RWPE2 (cell line): Measurements from ENCODE around the gene FAM120B.

ENCODE experiments used
- ATAC-seq: fragments of 200-7000 bp; cut with Tn5 transposase; 3 replicates; pipeline ENCODE4 v1.9.1; 2021; ENCODE audit warnings: low read depth
- DNase-seq: peaks from one replicate; pipeline ENCODE4 v3.0.0-alpha.2; 2020; ENCODE audit warnings: low spot score
- H3K27ac ChIP-seq: fragments of 450-650 bp; 2 replicates; pipeline ENCODE4 v1.5.1; 2017; ENCODE audit warnings: mild to moderate bottlenecking; ENCODE audit not compliant: poor library complexity, severe bottlenecking
- H3K27me3 ChIP-seq: fragments of 250-450 bp; sonication (Bioruptor Pico); 2 replicates; pipeline ENCODE4 v1.5.1; 2021; ENCODE audit warnings: mild to moderate bottlenecking, moderate library complexity; ENCODE audit not compliant: insufficient read depth, poor library complexity, severe bottlenecking
- H3K36me3 ChIP-seq: fragments of 250-450 bp; sonication (Bioruptor Pico); 2 replicates; pipeline ENCODE4 v1.5.1; 2020; ENCODE audit warnings: low read depth, mild to moderate bottlenecking, moderate library complexity
- H3K4me1 ChIP-seq: fragments of 250-450 bp; sonication (Bioruptor Pico); 2 replicates; pipeline ENCODE4 v1.5.1; 2021; ENCODE audit warnings: mild to moderate bottlenecking, moderate library complexity; ENCODE audit not compliant: insufficient read depth, poor library complexity, severe bottlenecking
- H3K4me3 ChIP-seq: fragments of 250-450 bp; sonication (Bioruptor Pico); 2 replicates; pipeline ENCODE4 v1.5.1; 2021; ENCODE audit warnings: mild to moderate bottlenecking, moderate library complexity; ENCODE audit not compliant: severe bottlenecking
- H3K9me3 ChIP-seq: fragments of 250-450 bp; sonication (Bioruptor Pico); 2 replicates; pipeline ENCODE4 v1.5.1; 2021; ENCODE audit warnings: mild to moderate bottlenecking, moderate library complexity; ENCODE audit not compliant: severe bottlenecking
- TF ChIP-seq, protein P1 (sequence below): fragments of 450-650 bp; IDR thresholded peaks from one replicate; pipeline ENCODE4 v1.5.1; 2017; ENCODE audit warnings: mild to moderate bottlenecking, moderate library complexity; ENCODE audit not compliant: poor library complexity, severe bottlenecking

FAM120B gene

DNA sequence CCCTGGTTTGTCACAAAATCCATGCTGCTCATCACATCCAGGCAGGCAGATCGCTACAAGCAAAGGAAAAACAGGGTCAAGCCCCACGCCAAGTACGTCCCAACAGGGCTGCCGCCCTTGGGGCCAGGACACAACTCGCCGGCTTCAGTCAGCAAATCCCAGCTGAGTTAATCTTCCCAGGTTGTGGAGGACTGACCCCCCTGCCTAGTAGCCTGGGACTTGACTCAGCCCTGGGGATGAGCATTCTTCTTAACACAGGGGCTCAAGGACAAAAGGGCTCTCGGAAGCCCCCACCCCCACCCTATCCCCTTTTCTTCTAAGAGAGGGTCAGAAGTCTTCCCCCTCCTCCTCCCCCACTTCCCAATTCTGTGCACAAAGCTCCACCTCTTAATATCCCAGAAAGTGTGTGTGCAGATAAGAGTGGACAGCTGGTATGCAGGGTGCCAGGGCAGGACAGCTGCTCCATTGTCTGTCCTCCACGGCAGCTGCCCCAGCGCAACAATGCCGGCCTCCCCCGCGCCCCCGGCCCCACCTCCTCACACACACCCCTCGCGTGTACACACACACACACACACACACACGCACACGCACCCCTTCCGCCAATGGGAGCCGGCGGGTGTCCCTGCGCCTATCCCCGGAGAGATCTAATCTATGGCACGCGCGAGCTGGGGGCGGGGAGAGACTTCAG, 20.2 kb upstream of the FAM120B start:
- Histone ChIP-seq H3K9me3 (no peaks in the 10 kb centered on the region), H3K4me1 (peaks cover 4% of the 10 kb centered on the region), H3K4me3 (no peak overlapping the region), H3K27me3 (no peaks in the 10 kb centered on the region), H3K27ac (no peak overlapping the region), H3K36me3 (peaks cover 60% of the 10 kb centered on the region)
- no peak for ATAC-seq
- no peak for DNase-seq
- TF ChIP-seq, protein P1, sequence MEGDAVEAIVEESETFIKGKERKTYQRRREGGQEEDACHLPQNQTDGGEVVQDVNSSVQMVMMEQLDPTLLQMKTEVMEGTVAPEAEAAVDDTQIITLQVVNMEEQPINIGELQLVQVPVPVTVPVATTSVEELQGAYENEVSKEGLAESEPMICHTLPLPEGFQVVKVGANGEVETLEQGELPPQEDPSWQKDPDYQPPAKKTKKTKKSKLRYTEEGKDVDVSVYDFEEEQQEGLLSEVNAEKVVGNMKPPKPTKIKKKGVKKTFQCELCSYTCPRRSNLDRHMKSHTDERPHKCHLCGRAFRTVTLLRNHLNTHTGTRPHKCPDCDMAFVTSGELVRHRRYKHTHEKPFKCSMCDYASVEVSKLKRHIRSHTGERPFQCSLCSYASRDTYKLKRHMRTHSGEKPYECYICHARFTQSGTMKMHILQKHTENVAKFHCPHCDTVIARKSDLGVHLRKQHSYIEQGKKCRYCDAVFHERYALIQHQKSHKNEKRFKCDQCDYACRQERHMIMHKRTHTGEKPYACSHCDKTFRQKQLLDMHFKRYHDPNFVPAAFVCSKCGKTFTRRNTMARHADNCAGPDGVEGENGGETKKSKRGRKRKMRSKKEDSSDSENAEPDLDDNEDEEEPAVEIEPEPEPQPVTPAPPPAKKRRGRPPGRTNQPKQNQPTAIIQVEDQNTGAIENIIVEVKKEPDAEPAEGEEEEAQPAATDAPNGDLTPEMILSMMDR: no peak

DNA sequence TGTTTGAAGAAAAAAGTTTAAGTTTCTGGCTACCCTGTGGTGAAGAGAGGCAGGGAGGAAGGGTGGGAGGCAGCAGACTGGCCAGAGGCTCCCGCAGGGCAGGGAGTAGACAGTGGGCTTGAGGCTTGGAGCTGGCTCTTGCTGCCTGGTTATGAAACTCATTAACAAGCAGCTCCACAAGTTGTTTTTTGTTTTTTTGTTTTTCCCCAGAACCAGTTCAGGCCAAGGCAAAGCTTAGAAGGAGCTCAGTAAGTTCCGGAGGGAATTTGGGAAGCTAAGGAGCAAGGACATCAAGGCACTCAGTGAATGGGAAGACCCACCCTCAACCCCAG, 19.7 kb upstream of the FAM120B start:
- Histone ChIP-seq H3K9me3 (no peaks in the 10 kb centered on the region), H3K36me3 (peaks cover 58% of the 10 kb centered on the region), H3K27ac (no peak overlapping the region), H3K4me1 (peaks cover 4% of the 10 kb centered on the region), H3K4me3 (no peak overlapping the region), H3K27me3 (no peaks in the 10 kb centered on the region)
- TF ChIP-seq, protein P1: no peak
- DNase-seq (no peak), ATAC-seq (no peak)

DNA sequence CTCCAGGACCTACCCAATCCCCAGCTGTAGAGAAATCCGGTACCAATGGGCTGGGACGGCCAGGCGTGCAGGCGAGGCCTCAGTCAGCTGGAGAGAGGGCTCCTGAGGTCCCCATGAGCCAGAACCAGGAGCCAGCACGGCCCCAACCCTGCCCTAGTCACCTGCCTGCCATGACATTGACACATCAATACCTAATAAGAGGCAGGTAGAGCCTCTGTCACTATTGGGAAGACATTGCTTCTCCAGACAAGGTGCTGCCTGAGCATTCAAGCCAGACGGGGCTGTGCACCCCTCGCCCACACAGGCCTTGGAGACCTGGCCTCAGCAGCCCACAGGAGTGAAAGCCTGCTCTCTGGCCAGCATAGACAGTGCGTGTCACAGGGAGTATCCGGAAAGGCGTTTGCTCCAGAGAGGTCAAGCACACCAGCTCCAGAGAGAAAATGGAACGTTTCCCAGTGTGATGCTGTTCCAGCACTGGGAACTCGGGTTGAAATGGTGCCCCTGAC, 19.1 kb upstream of the FAM120B start:
- Histone ChIP-seq H3K9me3 (no peaks in the 10 kb centered on the region), H3K4me3 (no peak overlapping the region), H3K27ac (no peak overlapping the region), H3K27me3 (no peaks in the 10 kb centered on the region), H3K4me1 (peaks cover 4% of the 10 kb centered on the region), H3K36me3 (peaks cover 53% of the 10 kb centered on the region)
- TF ChIP-seq, protein P1: no peak
- DNase-seq (no peak), ATAC-seq (no peak)

DNA sequence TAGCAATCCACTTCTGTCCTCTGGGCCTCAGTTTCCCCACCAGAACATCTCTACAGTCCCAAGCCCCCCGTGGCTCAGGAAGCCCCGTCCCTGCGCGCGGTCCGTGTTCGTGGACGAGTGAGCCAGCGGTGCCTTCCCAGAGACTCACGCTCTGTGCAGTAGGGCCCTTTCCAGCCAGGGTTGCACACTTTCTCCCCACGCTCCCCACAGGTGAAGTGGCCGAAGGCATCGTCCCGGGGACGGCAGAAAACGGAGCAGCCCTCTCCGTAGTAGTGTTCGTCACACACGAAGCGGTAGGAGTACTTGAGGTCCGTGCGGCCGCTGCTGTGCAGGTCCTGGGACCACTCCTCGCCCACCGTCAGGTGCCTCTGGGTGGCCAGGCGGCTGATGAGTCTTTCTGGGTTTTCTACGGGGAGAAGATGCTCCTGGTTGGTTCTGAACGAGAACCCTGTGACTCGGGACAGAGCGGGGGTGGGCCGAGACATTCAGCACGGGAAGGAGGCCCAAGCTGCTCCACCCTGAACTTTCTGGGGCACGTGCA, 18.4 kb upstream of the FAM120B start:
- no peak for DNase-seq
- no peak overlapping the region for H3K4me3 ChIP-seq
- ATAC-seq: no peak
- H3K27ac ChIP-seq: no peak overlapping the region
- no peaks in the 10 kb centered on the region for H3K9me3 ChIP-seq
- H3K36me3 ChIP-seq: peaks cover 46% of the 10 kb centered on the region
- no peaks in the 10 kb centered on the region for H3K27me3 ChIP-seq
- peaks cover 4% of the 10 kb centered on the region for H3K4me1 ChIP-seq
- TF ChIP-seq, protein P1: no peak

DNA sequence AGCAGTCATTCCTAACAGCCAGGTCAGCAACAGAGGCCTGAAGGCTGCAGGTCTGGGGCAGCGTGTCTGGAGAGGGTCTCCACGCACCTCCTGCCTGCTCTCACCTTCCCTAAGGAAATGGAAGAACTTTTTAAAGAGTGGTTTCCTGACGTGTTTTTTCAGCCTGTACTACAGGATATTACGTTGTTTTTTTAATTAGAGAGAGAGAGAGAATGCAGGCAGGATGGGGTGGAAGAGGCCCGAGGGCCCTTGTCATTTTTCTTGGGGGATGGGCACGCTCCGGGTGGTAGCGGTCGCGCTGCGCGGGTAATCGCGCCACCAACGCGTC, 17.7 kb upstream of the FAM120B start:
- Histone ChIP-seq H3K4me1 (peaks cover 4% of the 10 kb centered on the region), H3K4me3 (peak overlapping the region; percentile 45), H3K27ac (peak overlapping the region; percentile 25), H3K9me3 (no peaks in the 10 kb centered on the region), H3K27me3 (no peaks in the 10 kb centered on the region), H3K36me3 (peaks cover 39% of the 10 kb centered on the region)
- no peak for DNase-seq
- no peak for ATAC-seq
- TF ChIP-seq, protein P1: no peak
